GM10266 (cell line): ENCODE measurements around the gene FHIT.

Experiments used
- DNase-seq: peaks from one replicate; pipeline ENCODE4 v3.0.0; 2012; ENCODE audit errors: extremely low spot score
- CTCF ChIP-seq: IDR thresholded peaks from 2 replicates; pipeline ENCODE4 v1.5.1; 2012; ENCODE audit warnings: mild to moderate bottlenecking, low read depth; ENCODE audit not compliant: control insufficient read depth, insufficient read depth; ENCODE audit errors: missing control alignments

Gene FHIT

GRCh38 chr3:60980342-60980692 is 270.9 kb downstream of the FHIT start:
- no peak for TF ChIP-seq CTCF

GRCh38 chr3:60979461-60980341 is 271.6 kb downstream of the FHIT start:
- no peak for TF ChIP-seq CTCF

More at GRCh38 chr3:60980342-60980692, 270.9 kb downstream of the FHIT start:
- no peak for DNase-seq

GRCh38 chr3:60973321-60973720 is 277.9 kb downstream of the FHIT start:
- TF ChIP-seq CTCF: no peak
- no peak for DNase-seq

More at GRCh38 chr3:60979461-60980341, 271.6 kb downstream of the FHIT start:
- DNase-seq: no peak

GRCh38 chr3:60972599-60972998 is 278.7 kb downstream of the FHIT start:
- DNase-seq: no peak
- TF ChIP-seq CTCF: no peak

GRCh38 chr3:60970850-60971249 is 280.4 kb downstream of the FHIT start:
- no peak for TF ChIP-seq CTCF

GRCh38 chr3:60967141-60967540 is 284.1 kb downstream of the FHIT start:
- TF ChIP-seq CTCF: no peak
- no peak for DNase-seq

More at GRCh38 chr3:60970850-60971249, 280.4 kb downstream of the FHIT start:
- DNase-seq: no peak

- DNase-seq: no peak
- no peak for TF ChIP-seq CTCF
Measured at GRCh38 chr3:60957541-60957940, 293.7 kb downstream of the FHIT start.
